ENCODE results near the gene LDLRAD1. TPM values are rescaled to one million over a fixed set of nuclear protein-coding genes. Genes with fewer than 3 reads are reported as not detected.

The LDLRAD1 gene
- polyA plus RNA-seq, 3 donors = not detected

GRCh38 chr1:54012863-54013262, 5.1 kb downstream of the LDLRAD1 start:
- Mint-ChIP-seq H3K27ac (no peak overlapping the region), H3K9me3 (peaks cover 0 to 2% (median 0%) of the 10 kb centered on the region in 7 donors), H3K4me3 (no peak overlapping the region), H3K36me3 (no peaks in the 10 kb centered on the region), H3K27me3 (ENCODE audit: low read depth in 3 of 3) (peaks cover 3 to 11% (median 4%) of the 10 kb centered on the region in 3 donors), H3K4me1 (no peaks in the 10 kb centered on the region)
- no peak overlapping the region for H2AFZ ChIP-seq (ENCODE audit: insufficient read depth, low read depth, low read length, poor library complexity, severe bottlenecking)
- no peaks in the 10 kb centered on the region for H3K27me3 ChIP-seq (ENCODE audit: control insufficient read depth in 2 of 2, insufficient read depth in 2 of 2, low read length in 2 of 2)
- H3K27ac ChIP-seq (ENCODE audit: low read depth in 1 of 2, low read length in 2 of 2) = no peak overlapping the region
- TF ChIP-seq, protein P1, sequence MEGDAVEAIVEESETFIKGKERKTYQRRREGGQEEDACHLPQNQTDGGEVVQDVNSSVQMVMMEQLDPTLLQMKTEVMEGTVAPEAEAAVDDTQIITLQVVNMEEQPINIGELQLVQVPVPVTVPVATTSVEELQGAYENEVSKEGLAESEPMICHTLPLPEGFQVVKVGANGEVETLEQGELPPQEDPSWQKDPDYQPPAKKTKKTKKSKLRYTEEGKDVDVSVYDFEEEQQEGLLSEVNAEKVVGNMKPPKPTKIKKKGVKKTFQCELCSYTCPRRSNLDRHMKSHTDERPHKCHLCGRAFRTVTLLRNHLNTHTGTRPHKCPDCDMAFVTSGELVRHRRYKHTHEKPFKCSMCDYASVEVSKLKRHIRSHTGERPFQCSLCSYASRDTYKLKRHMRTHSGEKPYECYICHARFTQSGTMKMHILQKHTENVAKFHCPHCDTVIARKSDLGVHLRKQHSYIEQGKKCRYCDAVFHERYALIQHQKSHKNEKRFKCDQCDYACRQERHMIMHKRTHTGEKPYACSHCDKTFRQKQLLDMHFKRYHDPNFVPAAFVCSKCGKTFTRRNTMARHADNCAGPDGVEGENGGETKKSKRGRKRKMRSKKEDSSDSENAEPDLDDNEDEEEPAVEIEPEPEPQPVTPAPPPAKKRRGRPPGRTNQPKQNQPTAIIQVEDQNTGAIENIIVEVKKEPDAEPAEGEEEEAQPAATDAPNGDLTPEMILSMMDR (IDR thresholded peaks at IDR 0.05) = no peak
- H3K9ac ChIP-seq (ENCODE audit: insufficient read depth, low read length, poor library complexity, severe bottlenecking) = no peak overlapping the region
- no peaks in the 10 kb centered on the region for H3K4me1 ChIP-seq (ENCODE audit: control insufficient read depth in 1 of 2, insufficient read depth in 2 of 2, low read length in 2 of 2)
- intact Hi-C loops (cut with micrococcal nuclease) = no loop called here
- H3K9me3 ChIP-seq (replicated peaks in 1 of 2; ENCODE audit: control insufficient read depth in 1 of 2, insufficient read depth in 1 of 2, low read length in 2 of 2) = no peaks in the 10 kb centered on the region
- no peak for DNase-seq
- no peak overlapping the region for H3K4me2 ChIP-seq (replicated peaks; ENCODE audit: extremely low read depth, low read length, poor library complexity, severe bottlenecking)
- WGBS (ENCODE audit: insufficient coverage) = 97% methylated on average over 3 of the region's 8 CpGs
- H3K36me3 ChIP-seq (replicated peaks in 1 of 2; ENCODE audit: control insufficient read depth in 1 of 2, insufficient read depth in 2 of 2, low read length in 2 of 2) = no peaks in the 10 kb centered on the region
- H3K4me3 ChIP-seq (replicated peaks in 1 of 3; ENCODE audit: low read depth in 2 of 3, low read length in 3 of 3) = no peak overlapping the region
- no peaks in the 10 kb centered on the region for H4K20me1 ChIP-seq (ENCODE audit: insufficient read depth, low read length)
- no peaks in the 10 kb centered on the region for H3K79me2 ChIP-seq (ENCODE audit: insufficient read depth, low read length)

DNA sequence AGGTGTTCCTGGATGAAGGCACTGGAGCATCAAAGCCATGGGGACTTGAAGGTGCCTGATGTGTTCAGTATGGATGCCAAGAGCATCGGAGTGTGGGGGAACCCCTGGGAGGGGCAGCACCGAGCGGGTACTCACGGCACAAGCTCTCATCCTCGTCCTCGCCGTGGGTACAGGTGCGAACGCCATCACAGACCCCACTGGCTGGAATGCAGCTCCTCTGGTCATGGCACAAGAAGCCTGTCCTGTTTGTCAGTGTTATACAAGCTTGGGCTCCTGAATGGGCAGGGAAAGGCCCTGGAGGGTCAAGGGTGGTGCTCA, 6.0 kb downstream of the LDLRAD1 start:
- DNase-seq = no peak
- H3K27me3 Mint-ChIP-seq (ENCODE audit: low read depth in 3 of 3) = peaks cover 3 to 11% (median 4%) of the 10 kb centered on the region in 3 donors

More for the DNA sequence above, 6.0 kb downstream of the LDLRAD1 start:
- Histone ChIP-seq H3K27me3 (ENCODE audit: control insufficient read depth in 2 of 2, insufficient read depth in 2 of 2, low read length in 2 of 2) (no peaks in the 10 kb centered on the region), H2AFZ (ENCODE audit: insufficient read depth, low read depth, low read length, poor library complexity, severe bottlenecking) (no peak overlapping the region), H3K27ac (ENCODE audit: low read depth in 1 of 2, low read length in 2 of 2) (no peak overlapping the region), H3K79me2 (ENCODE audit: insufficient read depth, low read length) (no peaks in the 10 kb centered on the region), H3K4me3 (replicated peaks in 1 of 3; ENCODE audit: low read depth in 2 of 3, low read length in 3 of 3) (no peak overlapping the region), H3K4me2 (replicated peaks; ENCODE audit: extremely low read depth, low read length, poor library complexity, severe bottlenecking) (no peak overlapping the region), H4K20me1 (ENCODE audit: insufficient read depth, low read length) (no peaks in the 10 kb centered on the region), H3K36me3 (replicated peaks in 1 of 2; ENCODE audit: control insufficient read depth in 1 of 2, insufficient read depth in 2 of 2, low read length in 2 of 2) (no peaks in the 10 kb centered on the region), H3K9ac (ENCODE audit: insufficient read depth, low read length, poor library complexity, severe bottlenecking) (no peak overlapping the region), H3K9me3 (replicated peaks in 1 of 2; ENCODE audit: control insufficient read depth in 1 of 2, insufficient read depth in 1 of 2, low read length in 2 of 2) (no peaks in the 10 kb centered on the region), H3K4me1 (ENCODE audit: control insufficient read depth in 1 of 2, insufficient read depth in 2 of 2, low read length in 2 of 2) (no peaks in the 10 kb centered on the region)
- WGBS (ENCODE audit: insufficient coverage) = 94% methylated on average over 6 of the region's 9 CpGs
- TF ChIP-seq, protein P1 (IDR thresholded peaks at IDR 0.05) = no peak
- peaks cover 0 to 2% (median 0%) of the 10 kb centered on the region in 7 donors for H3K9me3 Mint-ChIP-seq
- no peaks in the 10 kb centered on the region for H3K4me1 Mint-ChIP-seq
- no peak overlapping the region for H3K4me3 Mint-ChIP-seq
- H3K27ac Mint-ChIP-seq = no peak overlapping the region
- intact Hi-C loops (cut with micrococcal nuclease) = no loop called here
- no peaks in the 10 kb centered on the region for H3K36me3 Mint-ChIP-seq

All from CD14-positive monocyte (primary cell).